GM13977 (cell line): Measurements from ENCODE around the gene SCT.
A peak's percentile ranks its signal among the peaks of the same experiment; 100 is the strongest.

ENCODE experiments used
- DNase-seq: peaks from one replicate; pipeline ENCODE4 v3.0.0; 2012; ENCODE audit warnings: low spot score
- in situ Hi-C: fragments of 300-500 bp; cut with MboI; formaldehyde crosslinking; loops from one replicate; pipeline ENCODE4 v1.12.0; 2022; ENCODE audit warnings: low sequenced_read_pairs, low pct_unique_long_range_greater_than_20kb, mixed read lengths, inconsistent platforms; ENCODE audit not compliant: unreplicated experiment
- TF ChIP-seq, protein P1 (sequence below): IDR thresholded peaks from 2 replicates; pipeline ENCODE4 v1.5.1; 2012; ENCODE audit warnings: mild to moderate bottlenecking, control low read depth; ENCODE audit not compliant: insufficient read depth; ENCODE audit errors: extremely low read depth, missing control alignments

The SCT gene, protein sequence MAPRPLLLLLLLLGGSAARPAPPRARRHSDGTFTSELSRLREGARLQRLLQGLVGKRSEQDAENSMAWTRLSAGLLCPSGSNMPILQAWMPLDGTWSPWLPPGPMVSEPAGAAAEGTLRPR

DNA sequence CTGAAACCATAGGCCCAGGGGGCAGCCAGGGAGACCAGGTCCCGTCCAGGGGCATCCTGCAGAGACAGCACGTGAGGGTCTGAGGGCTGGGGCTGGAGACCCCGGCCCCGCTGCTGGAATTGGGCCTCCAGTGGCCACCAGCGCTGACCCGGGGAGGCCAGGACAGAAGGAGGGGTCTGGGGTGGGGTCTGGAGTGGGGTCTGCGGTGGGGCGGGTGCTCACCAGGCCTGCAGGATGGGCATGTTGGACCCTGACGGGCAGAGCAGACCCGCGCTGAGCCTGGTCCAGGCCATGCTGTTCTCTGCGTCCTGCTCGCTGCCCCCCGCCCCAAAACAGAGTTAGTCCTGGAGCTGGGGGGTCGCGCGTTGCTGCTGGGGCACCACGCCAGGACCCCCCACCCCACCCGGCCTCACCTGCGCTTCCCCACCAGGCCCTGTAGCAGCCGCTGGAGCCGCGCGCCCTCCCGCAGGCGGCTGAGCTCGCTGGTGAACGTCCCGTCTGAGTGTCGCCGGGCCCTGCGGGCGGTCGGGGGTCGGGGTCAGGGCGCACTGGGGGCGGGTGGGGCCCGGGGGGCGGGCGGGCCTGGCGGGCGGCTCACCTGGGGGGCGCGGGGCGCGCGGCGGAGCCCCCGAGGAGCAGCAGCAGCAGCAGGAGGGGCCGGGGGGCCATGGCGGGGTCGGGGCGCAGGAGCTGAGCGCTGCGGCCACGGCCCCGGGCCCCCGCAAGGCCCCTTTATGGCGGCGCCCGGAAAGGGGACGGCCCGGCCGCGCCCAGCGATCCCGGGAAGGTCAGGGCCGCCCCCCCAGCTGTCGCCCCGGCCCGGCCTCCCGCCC, at the start of gene SCT:
Gene SCT (minus strand): TSS at position 707 of the 833 bp plus-strand sequence. CDS start 38 bp downstream, at position 669.
- DNase-seq: no peak
- in situ Hi-C loops: no loop called here
- TF ChIP-seq, protein P1, sequence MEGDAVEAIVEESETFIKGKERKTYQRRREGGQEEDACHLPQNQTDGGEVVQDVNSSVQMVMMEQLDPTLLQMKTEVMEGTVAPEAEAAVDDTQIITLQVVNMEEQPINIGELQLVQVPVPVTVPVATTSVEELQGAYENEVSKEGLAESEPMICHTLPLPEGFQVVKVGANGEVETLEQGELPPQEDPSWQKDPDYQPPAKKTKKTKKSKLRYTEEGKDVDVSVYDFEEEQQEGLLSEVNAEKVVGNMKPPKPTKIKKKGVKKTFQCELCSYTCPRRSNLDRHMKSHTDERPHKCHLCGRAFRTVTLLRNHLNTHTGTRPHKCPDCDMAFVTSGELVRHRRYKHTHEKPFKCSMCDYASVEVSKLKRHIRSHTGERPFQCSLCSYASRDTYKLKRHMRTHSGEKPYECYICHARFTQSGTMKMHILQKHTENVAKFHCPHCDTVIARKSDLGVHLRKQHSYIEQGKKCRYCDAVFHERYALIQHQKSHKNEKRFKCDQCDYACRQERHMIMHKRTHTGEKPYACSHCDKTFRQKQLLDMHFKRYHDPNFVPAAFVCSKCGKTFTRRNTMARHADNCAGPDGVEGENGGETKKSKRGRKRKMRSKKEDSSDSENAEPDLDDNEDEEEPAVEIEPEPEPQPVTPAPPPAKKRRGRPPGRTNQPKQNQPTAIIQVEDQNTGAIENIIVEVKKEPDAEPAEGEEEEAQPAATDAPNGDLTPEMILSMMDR: no peak

DNA sequence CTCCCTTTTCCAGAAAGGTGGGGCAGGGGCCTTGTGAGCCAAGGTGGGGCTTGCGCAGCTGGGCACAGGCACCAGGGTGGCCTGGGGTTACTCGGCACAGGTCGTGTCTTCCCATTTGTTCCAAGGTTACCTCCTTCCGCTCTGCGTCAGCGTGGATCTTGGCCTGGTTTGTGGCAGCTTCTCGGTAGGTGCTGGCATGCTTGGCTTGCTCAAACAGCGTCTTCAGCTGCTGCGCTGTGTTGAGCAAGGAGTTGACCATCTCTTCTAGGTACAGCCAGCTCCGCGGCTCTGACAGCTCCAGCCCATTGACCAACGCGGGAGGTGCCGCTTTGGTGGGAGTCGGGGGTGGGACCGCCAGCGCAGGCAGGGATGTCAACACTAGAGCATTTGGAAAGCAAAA, 47.4 kb upstream of the SCT start:
- in situ Hi-C loops: no loop called here

DNA sequence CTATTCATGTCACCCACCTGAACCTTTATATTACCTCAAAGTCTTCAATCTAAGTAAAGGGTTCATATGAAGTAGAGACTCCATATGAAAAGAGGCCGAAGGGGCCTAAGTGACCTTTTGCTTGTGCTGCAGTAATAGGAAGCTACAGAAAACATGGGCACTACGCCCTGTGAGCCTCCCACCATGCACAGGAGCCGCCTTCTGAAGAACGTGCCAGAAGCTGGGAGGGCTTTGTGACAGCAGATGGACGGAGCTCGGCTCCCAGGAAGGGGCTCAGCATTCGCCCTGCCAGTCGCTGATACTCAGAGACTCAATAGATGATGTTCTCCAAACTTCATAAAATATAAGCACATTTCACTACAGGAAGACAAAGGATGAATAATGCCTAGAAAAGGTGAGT, 46.9 kb upstream of the SCT start:
- TF ChIP-seq, protein P1: no peak
- in situ Hi-C loops: no loop called here
- no peak for DNase-seq

More for the DNA sequence above, 47.4 kb upstream of the SCT start:
- DNase-seq: no peak
- TF ChIP-seq, protein P1: no peak

DNA sequence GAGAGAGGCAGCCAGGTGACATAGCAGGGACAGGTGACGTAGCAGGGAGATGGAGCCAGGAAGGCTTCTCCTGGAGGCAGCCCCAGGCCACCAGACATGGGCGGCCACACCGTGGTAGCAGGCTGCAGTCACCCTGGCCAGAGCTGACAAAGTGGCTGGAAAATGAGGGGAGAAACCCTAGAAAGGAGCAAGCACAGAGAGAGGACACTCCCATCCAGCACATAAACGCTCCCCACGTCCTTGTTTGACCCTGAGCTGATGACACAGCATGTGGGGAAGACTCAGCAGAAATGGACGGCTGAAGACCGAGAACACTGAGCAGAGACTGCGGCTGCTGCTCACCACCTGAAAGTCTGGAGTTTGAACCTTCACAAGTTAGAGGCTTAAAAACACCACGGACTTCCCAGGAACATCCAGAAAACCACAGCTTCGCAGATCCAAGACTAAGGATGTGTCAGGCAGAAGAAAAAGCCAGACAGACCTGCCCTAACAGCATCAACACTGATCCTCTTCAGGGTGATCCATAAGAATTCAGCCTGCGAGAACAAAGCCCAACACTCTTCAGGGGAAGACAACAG, 38.8 kb upstream of the SCT start:
- DNase-seq: no peak
- in situ Hi-C loops: no loop called here
- TF ChIP-seq, protein P1: no peak

DNA sequence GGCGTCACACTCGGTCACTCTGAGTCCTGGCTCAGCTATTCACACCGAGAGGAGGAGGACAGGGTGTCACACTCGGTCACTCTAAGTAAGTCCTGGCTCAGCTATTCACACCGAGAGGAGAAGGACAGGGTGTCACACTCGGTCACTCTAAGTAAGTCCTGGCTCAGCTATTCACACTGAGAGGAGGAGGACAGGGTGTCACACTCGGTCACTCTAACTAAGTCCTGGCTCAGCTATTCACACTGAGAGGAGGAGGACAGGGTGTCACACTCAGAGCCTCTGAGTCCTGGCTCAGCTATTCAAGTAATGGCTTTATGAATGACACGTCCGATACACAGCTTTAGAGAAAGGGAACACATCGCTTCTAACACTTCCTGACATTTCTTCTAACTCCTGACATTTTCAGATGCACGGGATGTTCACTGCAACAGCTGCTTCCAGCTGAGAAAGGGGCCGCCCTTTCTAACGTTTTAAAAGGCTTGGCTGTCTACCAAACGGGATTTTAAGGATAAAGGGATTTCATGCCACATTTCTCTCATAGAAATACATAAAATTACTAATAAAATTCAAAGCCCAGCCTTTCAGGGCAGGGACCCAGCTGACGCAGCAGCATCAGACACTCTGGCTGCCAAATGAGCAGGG, 38.2 kb upstream of the SCT start:
- DNase-seq: no peak
- in situ Hi-C loops: no loop called here
- TF ChIP-seq, protein P1: no peak

DNA sequence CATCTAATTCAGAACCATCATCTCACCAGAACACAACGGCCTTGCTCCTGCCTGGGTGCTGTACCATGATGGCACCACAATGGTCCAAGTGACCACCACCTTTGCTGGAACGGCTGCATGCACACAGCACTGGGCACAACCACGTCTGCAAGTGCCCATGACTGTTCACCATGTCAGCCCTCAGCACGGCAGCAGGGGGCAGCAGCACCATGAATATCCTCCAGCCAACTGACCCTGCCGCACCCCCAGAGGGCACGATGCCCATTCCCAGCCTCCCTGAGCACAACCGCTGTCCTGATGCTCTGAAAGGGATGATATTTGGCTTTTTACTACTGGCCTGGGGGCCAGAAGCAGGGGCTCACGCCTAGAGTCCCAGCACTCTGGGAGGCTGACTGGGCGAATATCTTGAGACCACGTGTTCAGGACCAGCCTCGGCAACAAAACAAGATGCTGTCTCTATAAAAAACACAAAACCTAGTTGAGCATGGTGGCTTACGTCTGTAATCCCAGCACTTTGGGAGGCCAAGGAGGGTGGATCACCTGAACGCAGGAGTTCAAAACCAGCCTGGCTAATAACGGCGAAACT, 35.8 kb upstream of the SCT start:
- peak; percentile 83 for DNase-seq
- TF ChIP-seq, protein P1: peak; percentile 77
- in situ Hi-C loops: no loop called here
